Transverse colon (tissue), 4 donors: ENCODE results near the gene CCDC186.

Experiments
- CTCF ChIP-seq, 5 experiments: fragments of 200-600 bp in 3 of 5; fragments of 450-650 bp in 2 of 5; sonication (generic) in 3 of 5; IDR thresholded peaks; 1 replicate in 2 of 5; 2 replicates in 3 of 5; pipeline ENCODE4 v1.5.1; 2016 to 2017; ENCODE audit warnings: antibody characterized with exemption in 5 of 5, inconsistent platforms in 3 of 5, mild to moderate bottlenecking in 2 of 5, moderate library complexity in 1 of 5
- EP300 ChIP-seq: sonication (generic); formaldehyde crosslinking; IDR thresholded peaks from one replicate; pipeline ENCODE4 v1.6.1; 2017; ENCODE audit warnings: antibody characterized with exemption, low read depth
- POLR2A ChIP-seq: fragments of 450-650 bp; IDR thresholded peaks from one replicate; pipeline ENCODE4 v1.6.1; 2016; ENCODE audit warnings: antibody characterized with exemption, mild to moderate bottlenecking, moderate library complexity
- POLR2AphosphoS5 ChIP-seq, 3 donors: sonication (generic); formaldehyde crosslinking; IDR thresholded peaks; one replicate each; pipeline ENCODE4 v1.6.1; 2016; ENCODE audit warnings: antibody characterized with exemption in 3 of 3

GRCh38 chr10:114083040-114083439 lies 91.0 kb downstream of the CCDC186 start:
- TF ChIP-seq CTCF (IDR thresholded peaks at IDR 0.05) (no peak), POLR2A (no peak), POLR2AphosphoS5 (IDR thresholded peaks at IDR 0.05) (no peak), EP300 (no peak)
